ENCODE data around the gene FAM83F. TPM values are rescaled to one million over a fixed set of nuclear protein-coding genes. Genes with fewer than 3 reads are reported as not detected.

Gene FAM83F
- total and polyA plus RNA-seq, 9 donors, result 0.12 to 3.4 (median 0.66) TPM

DNA sequence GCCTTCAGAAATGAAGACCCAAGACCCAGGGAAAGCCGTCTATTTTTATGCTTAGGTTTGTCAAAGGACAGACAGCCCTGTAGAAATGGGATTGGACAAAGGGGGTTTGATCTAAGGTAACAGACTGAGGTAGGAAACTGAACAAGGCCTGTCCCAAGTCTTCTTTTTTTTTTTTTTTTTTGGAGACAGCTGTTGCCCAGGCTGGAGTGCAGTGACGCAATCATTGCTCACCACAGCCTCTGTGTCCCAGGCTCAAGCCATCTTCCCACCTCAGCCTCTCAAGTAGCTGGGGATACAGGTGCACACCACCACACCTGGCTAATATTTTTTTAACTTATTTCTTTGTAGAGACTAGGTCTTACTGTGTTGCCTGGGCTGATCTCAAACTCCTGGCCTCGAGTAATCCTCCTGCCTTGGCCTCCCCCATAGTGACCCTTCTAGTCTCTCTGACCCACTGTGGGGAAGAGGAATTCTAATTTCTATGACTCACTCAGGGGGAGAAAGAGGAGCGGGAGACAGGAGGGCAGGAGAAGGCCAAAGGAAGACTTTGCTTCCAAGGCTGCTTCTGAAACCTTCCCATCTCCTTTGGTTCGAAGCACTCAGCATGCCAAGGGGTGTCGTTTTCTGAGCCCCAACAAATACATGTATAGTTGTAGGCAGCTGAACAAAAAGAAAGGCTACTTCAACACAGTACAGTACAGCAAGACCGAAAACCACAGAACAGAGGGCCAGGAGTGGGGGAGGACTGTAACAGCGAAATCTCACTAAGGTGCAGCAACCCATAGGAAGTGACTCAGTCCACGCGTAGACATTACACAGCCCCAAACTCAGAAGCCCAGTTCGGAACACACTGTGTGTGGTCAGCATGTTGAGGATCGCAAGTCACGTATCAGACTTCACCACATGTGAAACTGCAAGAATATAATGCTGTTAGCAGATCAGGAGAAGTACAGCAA, 33.7 kb upstream of the FAM83F start:
- WGBS, 3 donors, result 52 to 54% (median 53%) methylated on average over 13 of the region's 13 CpGs
- TF ChIP-seq POLR2A (IDR thresholded peaks at IDR 0.05) (no peak), EP300 (IDR thresholded peaks at IDR 0.05) (no peak)
- TF ChIP-seq, protein P1, sequence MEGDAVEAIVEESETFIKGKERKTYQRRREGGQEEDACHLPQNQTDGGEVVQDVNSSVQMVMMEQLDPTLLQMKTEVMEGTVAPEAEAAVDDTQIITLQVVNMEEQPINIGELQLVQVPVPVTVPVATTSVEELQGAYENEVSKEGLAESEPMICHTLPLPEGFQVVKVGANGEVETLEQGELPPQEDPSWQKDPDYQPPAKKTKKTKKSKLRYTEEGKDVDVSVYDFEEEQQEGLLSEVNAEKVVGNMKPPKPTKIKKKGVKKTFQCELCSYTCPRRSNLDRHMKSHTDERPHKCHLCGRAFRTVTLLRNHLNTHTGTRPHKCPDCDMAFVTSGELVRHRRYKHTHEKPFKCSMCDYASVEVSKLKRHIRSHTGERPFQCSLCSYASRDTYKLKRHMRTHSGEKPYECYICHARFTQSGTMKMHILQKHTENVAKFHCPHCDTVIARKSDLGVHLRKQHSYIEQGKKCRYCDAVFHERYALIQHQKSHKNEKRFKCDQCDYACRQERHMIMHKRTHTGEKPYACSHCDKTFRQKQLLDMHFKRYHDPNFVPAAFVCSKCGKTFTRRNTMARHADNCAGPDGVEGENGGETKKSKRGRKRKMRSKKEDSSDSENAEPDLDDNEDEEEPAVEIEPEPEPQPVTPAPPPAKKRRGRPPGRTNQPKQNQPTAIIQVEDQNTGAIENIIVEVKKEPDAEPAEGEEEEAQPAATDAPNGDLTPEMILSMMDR (IDR thresholded peaks at IDR 0.05), result no peak
- Histone ChIP-seq H3K27me3 (no peaks in the 10 kb centered on the region), H3K4me3 (no peak overlapping the region), H3K4me1 (ENCODE audit: insufficient read depth) (no peaks in the 10 kb centered on the region), H3K9me3 (no peaks in the 10 kb centered on the region), H3K36me3 (no peaks in the 10 kb centered on the region), H3K27ac (no peak overlapping the region)
- intact Hi-C loops (cut with DNase I), result no loop called here
- DNase-seq, result no peak

DNA sequence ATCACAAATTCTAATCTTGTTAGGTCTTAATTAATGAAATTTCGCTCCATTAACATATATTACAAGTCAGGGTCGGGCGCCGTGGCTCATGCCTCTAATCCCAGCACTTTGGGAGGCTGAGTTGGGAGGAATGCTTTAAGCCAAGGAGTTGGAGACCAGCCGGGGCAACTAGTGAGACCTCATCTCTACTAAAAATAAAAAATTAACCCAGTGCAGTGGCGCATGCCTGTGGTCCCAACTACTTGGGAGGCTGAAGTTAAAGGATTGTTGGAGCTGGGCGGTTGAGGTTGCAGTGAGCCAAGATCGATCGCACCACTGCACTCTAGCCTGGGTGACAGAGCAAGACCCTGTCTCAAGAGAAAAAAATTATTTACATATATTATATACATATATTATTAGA, 32.7 kb upstream of the FAM83F start:
- TF ChIP-seq EP300 (IDR thresholded peaks at IDR 0.05) (no peak), POLR2A (IDR thresholded peaks at IDR 0.05) (no peak)
- TF ChIP-seq, protein P1 (IDR thresholded peaks at IDR 0.05), result no peak
- WGBS, 3 donors, result 89 to 95% (median 91%) methylated on average over 9 of the region's 9 CpGs
- Histone ChIP-seq H3K9me3 (no peaks in the 10 kb centered on the region), H3K4me1 (ENCODE audit: insufficient read depth) (no peaks in the 10 kb centered on the region), H3K36me3 (no peaks in the 10 kb centered on the region), H3K27ac (no peak overlapping the region), H3K27me3 (no peaks in the 10 kb centered on the region), H3K4me3 (no peak overlapping the region)
- DNase-seq, result no peak
- intact Hi-C loops (cut with DNase I), result no loop called here

DNA sequence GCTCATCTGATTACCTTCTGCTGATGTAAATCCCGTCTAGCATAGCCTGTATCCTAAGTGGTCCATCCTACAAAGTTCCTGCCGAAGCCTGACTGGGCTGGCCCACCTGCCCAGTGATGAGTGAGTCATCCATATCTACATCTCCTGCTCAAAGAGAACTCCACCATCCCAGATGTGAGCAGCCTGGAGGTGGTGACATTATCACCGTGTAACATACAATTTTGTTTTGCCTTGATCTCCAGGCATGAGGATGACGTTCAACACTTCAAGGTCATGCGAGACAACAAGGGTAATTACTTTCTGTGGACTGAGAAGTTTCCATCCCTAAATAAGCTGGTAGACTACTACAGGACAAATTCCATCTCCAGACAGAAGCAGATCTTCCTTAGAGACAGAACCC, 29.0 kb upstream of the FAM83F start:
- H3K27me3 ChIP-seq, result no peaks in the 10 kb centered on the region
- TF ChIP-seq, protein P1 (IDR thresholded peaks at IDR 0.05), result no peak
- TF ChIP-seq EP300 (IDR thresholded peaks at IDR 0.05) (no peak), POLR2A (IDR thresholded peaks at IDR 0.05) (no peak)
- no peak overlapping the region for H3K4me3 ChIP-seq
- WGBS, 3 donors, result 44 to 58% (median 48%) methylated on average over 5 of the region's 5 CpGs
- peaks cover 3% of the 10 kb centered on the region for H3K4me1 ChIP-seq (ENCODE audit: insufficient read depth)
- no peaks in the 10 kb centered on the region for H3K36me3 ChIP-seq
- intact Hi-C loops (cut with DNase I), result no loop called here
- H3K27ac ChIP-seq, result no peak overlapping the region
- no peaks in the 10 kb centered on the region for H3K9me3 ChIP-seq
- DNase-seq, result no peak

DNA sequence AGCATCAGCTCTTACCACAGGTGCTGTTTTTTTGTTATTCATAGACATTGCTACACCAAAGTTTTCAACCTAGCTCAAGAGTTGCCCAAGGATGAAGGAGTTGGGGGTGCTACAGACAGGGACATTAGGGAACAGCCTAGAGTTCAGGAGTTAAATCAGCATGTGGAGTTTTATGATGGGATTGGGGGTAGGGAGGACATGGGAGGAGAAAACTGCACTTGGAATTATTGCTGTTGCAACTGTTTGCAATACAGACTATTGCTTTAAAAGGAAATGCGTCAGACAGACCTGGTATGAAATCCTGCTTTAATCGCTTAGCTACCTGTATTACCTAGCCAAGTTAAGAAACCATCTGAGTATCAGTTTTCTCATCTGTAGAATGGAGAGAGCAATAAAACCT, 28.3 kb upstream of the FAM83F start:
- 90 to 93% (median 93%) methylated on average over 2 of the region's 2 CpGs for WGBS, 3 donors
- Histone ChIP-seq H3K36me3 (no peaks in the 10 kb centered on the region), H3K9me3 (no peaks in the 10 kb centered on the region), H3K27me3 (no peaks in the 10 kb centered on the region), H3K4me3 (no peak overlapping the region), H3K27ac (no peak overlapping the region), H3K4me1 (ENCODE audit: insufficient read depth) (peaks cover 3% of the 10 kb centered on the region)
- no peak for DNase-seq
- intact Hi-C loops (cut with DNase I), result no loop called here
- TF ChIP-seq, protein P1 (IDR thresholded peaks at IDR 0.05), result no peak
- TF ChIP-seq EP300 (IDR thresholded peaks at IDR 0.05), result no peak
- no peak for TF ChIP-seq POLR2A (IDR thresholded peaks at IDR 0.05)

Measured in ovary (tissue), 9 donors.